K562 (cell line): ENCODE data around the gene ZNF22. TPM values are rescaled to one million over a fixed set of nuclear protein-coding genes. Genes with fewer than 3 reads are reported as not detected.

ENCODE experiments used
- ATAC-seq: fragments of 200-7000 bp; cut with Tn5 transposase; 3 replicates; pipeline ENCODE4 v1.9.1; 2020; ENCODE audit warnings: moderate library complexity
- BruUV-seq: library from RNA; stranded (reverse); fragments of 400-500 nt; replicated peaks from 2 replicates; lab custom pipeline; 2021; lab: Mats Ljungman, UMichigan
- CTCF ChIA-PET: fragments of 300-600 bp; formaldehyde crosslinking; extraction: SDS; loops from one replicate; lab custom pipeline; 2021; ENCODE audit warnings: low intra/inter-chr PET ratio; lab: Yijun Ruan, JAX
- POLR2A ChIA-PET: fragments of 300-600, 350-650 bp; sonication (Branson Sonifier 250); formaldehyde crosslinking; extraction: SDS; loops from one replicate; lab custom pipeline; 2021; ENCODE audit warnings: antibody characterized with exemption, inconsistent platforms; lab: Yijun Ruan, JAX
- DNase-seq, 4 experiments: peaks; one replicate each; pipeline versions ENCODE4 v3.0.0 to v3.0.0-alpha.2; 2011 to 2018; ENCODE audit warnings: low spot score in 3 of 4, mixed read lengths in 3 of 4; ENCODE audit errors: extremely low read depth in 1 of 4
- FAIRE-seq: peaks from 2 replicates; lab custom pipeline; 2011; peaks lifted over from hg19 to GRCh38; lab: Jason Lieb, UNC
- H2AFZ ChIP-seq: 2 replicates; pipeline ENCODE4 v1.6.0; 2011; ENCODE audit warnings: low read depth, low read length, control low read depth, inconsistent platforms
- H3K27ac ChIP-seq: fragments of 200-600 bp; 3 replicates; pipeline ENCODE4 v1.8.0; 2011; ENCODE audit warnings: low read depth, mild to moderate bottlenecking, control low read depth, inconsistent platforms, low read length, moderate library complexity, mixed read lengths; ENCODE audit errors: extremely low read depth
- H3K27me3 ChIP-seq, 2 experiments: fragments of 300-600 bp in 1 of 2; 2 replicates in 1 of 2; 3 replicates in 1 of 2; pipeline versions ENCODE4 v1.6.0 to v1.8.0; 2011; ENCODE audit warnings: inconsistent platforms in 2 of 2, low read length in 2 of 2, mild to moderate bottlenecking in 1 of 2, mixed read lengths in 1 of 2, moderate library complexity in 1 of 2; ENCODE audit not compliant: control insufficient read depth in 2 of 2, insufficient read depth in 2 of 2
- H3K36me3 ChIP-seq: fragments of 300-600 bp; 3 replicates; pipeline ENCODE4 v1.8.0; 2011; ENCODE audit warnings: mild to moderate bottlenecking, low read length, inconsistent platforms; ENCODE audit not compliant: control insufficient read depth, insufficient read depth
- H3K4me1 ChIP-seq, 2 experiments: fragments of 200-600 bp in 1 of 2; replicated peaks in 1 of 2; 2 replicates in 1 of 2; 3 replicates in 1 of 2; pipeline versions ENCODE4 v1.5.1 to v1.8.0; 2011; ENCODE audit warnings: inconsistent platforms in 2 of 2, low read length in 2 of 2, mild to moderate bottlenecking in 1 of 2, mixed read lengths in 1 of 2, moderate library complexity in 1 of 2; ENCODE audit not compliant: control insufficient read depth in 2 of 2, insufficient read depth in 2 of 2
- H3K4me2 ChIP-seq: 2 replicates; pipeline ENCODE4 v1.6.1; 2011; ENCODE audit warnings: low read length, control low read depth, inconsistent platforms, mixed read lengths; ENCODE audit not compliant: insufficient read depth
- H3K4me3 ChIP-seq: fragments of 200-600 bp; sonication (generic), shearing (Covaris generic); 2 replicates; pipeline ENCODE4 v1.5.1; 2016; ENCODE audit warnings: control low read depth, inconsistent platforms
- H3K79me2 ChIP-seq: fragments of 200-600 bp; 3 replicates; pipeline ENCODE4 v1.8.0; 2011; ENCODE audit warnings: low read length, inconsistent platforms; ENCODE audit not compliant: control insufficient read depth, insufficient read depth
- H3K9ac ChIP-seq, 2 experiments: 2 replicates each; pipeline versions ENCODE4 v1.6.0 to v1.6.1; 2011; ENCODE audit warnings: low read depth in 2 of 2, low read length in 2 of 2, control low read depth in 1 of 2, inconsistent platforms in 1 of 2, mild to moderate bottlenecking in 1 of 2, mixed read lengths in 1 of 2; ENCODE audit not compliant: insufficient read depth in 1 of 2
- H3K9me1 ChIP-seq: one replicate; pipeline ENCODE4 v1.6.0; 2011; ENCODE audit warnings: inconsistent platforms, mild to moderate bottlenecking, low read length, moderate library complexity; ENCODE audit not compliant: control insufficient read depth, insufficient read depth
- H3K9me3 ChIP-seq: replicated peaks from 2 replicates; pipeline ENCODE4 v1.5.1; 2011; ENCODE audit warnings: low read depth, low read length, inconsistent platforms; ENCODE audit not compliant: control insufficient read depth, insufficient read depth
- H4K20me1 ChIP-seq: replicated peaks from 2 replicates; pipeline ENCODE4 v1.6.1; 2011; ENCODE audit warnings: low read length, inconsistent platforms, mixed read lengths; ENCODE audit not compliant: control insufficient read depth, insufficient read depth
- CHD1 ChIP-seq: fragments of 200-600 bp; sonication (generic); IDR thresholded peaks from one replicate; pipeline ENCODE4 v1.6.1; 2012; ENCODE audit warnings: mild to moderate bottlenecking, moderate library complexity, low read length, inconsistent platforms
- HNRNPH1 ChIP-seq: fragments of 200-400 bp; formaldehyde crosslinking; optimal IDR thresholded peaks from 2 replicates; pipeline ENCODE3; 2017; ENCODE audit warnings: low read depth, mild to moderate bottlenecking, low read length, moderate library complexity
- NFRKB ChIP-seq: fragments of 450-650 bp; IDR thresholded peaks from 2 replicates; pipeline ENCODE4 v1.6.1; 2016; ENCODE audit warnings: low read depth
- NRF1 ChIP-seq, 2 experiments: fragments of 450-650 bp; IDR thresholded peaks in 1 of 2; conservative IDR thresholded peaks in 1 of 2; 2 replicates each; pipeline ENCODE4 v1.6.1; 2014; ENCODE audit warnings: mild to moderate bottlenecking in 2 of 2
- RB1 ChIP-seq: fragments of 450-650 bp; IDR thresholded peaks from 2 replicates; pipeline ENCODE4 v1.6.1; 2017; ENCODE audit warnings: low read depth, mild to moderate bottlenecking
- TCFL5 ChIP-seq: fragments of 250-450 bp; sonication (Bioruptor Pico); conservative IDR thresholded peaks from 2 replicates; pipeline ENCODE4 v1.6.1; 2021; ENCODE audit warnings: mild to moderate bottlenecking, moderate library complexity, matching md5 sums
- ZNF316 ChIP-seq: fragments of 450-650 bp; IDR thresholded peaks from 2 replicates; pipeline ENCODE4 v1.6.1; 2016
- ZSCAN32 ChIP-seq: fragments of 450-650 bp; formaldehyde crosslinking; IDR thresholded peaks from 2 replicates; pipeline ENCODE4 v1.4.0; 2020; ENCODE audit warnings: mild to moderate bottlenecking, moderate library complexity
- in situ Hi-C: fragments of 300-500 bp; cut with MboI; formaldehyde crosslinking; loops from 4 replicates; pipeline ENCODE4 v1.15.0; 2018; ENCODE audit warnings: inconsistent platforms, mixed read lengths
- intact Hi-C: fragments of 100-400 bp; cut with micrococcal nuclease; formaldehyde crosslinking; loops from 2 replicates; pipeline ENCODE4 v1.14.2; 2022
- polyA plus RNA-seq, 8 experiments: library from polyadenylated mRNA; depleted of rRNA in 4 of 8; stranded (reverse) in 5 of 8; unstranded in 3 of 8; fragments of >200 nt; fragmentation: Nextera tagmentation in 2 of 8; fragmentation: Illumina TruSeq in 1 of 8; extraction: Ambion mirVana in 2 of 8; extraction: Trizol in 1 of 8; gene quantifications; 2 replicates each; pipeline versions ENCODE4 v1.2.1 to v1.2.3, GENCODE V29; 2011 to 2014; ENCODE audit warnings: inconsistent platforms in 1 of 8, missing spikeins in 1 of 8
- total RNA-seq, 7 experiments: library from RNA; depleted of rRNA in 6 of 7; stranded (reverse); fragments of >200 nt in 6 of 7; fragmentation: Illumina TruSeq in 2 of 7; extraction: Trizol in 2 of 7; gene quantifications; 2 replicates each; pipeline versions ENCODE4 v1.2.1 to v1.2.3, GENCODE V29; 2011 to 2021; ENCODE audit warnings: low replicate concordance in 1 of 7
- TF ChIP-seq, protein P1 (sequence below): sonication (generic); formaldehyde crosslinking; IDR thresholded peaks from 2 replicates; pipeline ENCODE4 v1.8.0; 2022; ENCODE audit warnings: mild to moderate bottlenecking, missing genetic modification reagents
- TF ChIP-seq, protein P2 (sequence below): fragments of 200-400 bp; formaldehyde crosslinking; IDR thresholded peaks from 2 replicates; pipeline ENCODE4 v1.6.1; 2017; ENCODE audit warnings: mild to moderate bottlenecking, low read depth, low read length, moderate library complexity
- TF ChIP-seq, protein P3 (sequence below): fragments of 250-450 bp; sonication (Bioruptor Pico); IDR thresholded peaks from 2 replicates; pipeline ENCODE4 v1.8.0; 2022; ENCODE audit warnings: inconsistent platforms

The ZNF22 gene
- total and polyA plus RNA-seq, 9 of the 15 experiments (the other 6 are each of a cell fraction or from before 2014, with no cell fraction given) = 36.2 to 98.7 (median 51.2) TPM

DNA sequence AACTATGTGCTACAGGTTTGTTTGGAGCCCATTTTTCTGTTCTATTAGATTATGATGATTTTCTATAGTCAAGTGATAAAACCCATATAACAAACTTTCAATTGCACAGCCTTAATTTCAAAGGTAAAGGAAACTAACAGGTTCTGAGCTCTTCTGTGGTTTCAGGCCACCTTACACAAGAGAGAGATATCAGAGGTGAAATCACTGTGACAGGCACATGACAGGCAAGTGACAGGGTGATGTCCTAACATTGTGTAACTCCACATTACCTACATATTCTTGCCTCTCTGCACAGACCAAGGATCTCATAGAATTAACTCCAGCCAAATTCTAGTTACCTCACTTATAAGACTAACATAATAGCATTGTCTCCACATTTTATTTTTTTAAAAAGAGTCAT, 35.0 kb downstream of the ZNF22 start:
- H3K4me2 ChIP-seq = no peak overlapping the region
- H4K20me1 ChIP-seq = no peaks in the 10 kb centered on the region
- no peaks in the 10 kb centered on the region for H3K4me1 ChIP-seq
- POLR2A ChIA-PET = interaction anchor here (0.8 kb wide), 1 partner anchor 46 kb away, joined by 4 read pairs; no protein-coding TSS in a partner anchor
- CTCF ChIA-PET = no interaction called here
- H3K36me3 ChIP-seq = no peaks in the 10 kb centered on the region
- H2AFZ ChIP-seq = no peak overlapping the region
- no peak for DNase-seq
- no peak overlapping the region for H3K27ac ChIP-seq
- no peak overlapping the region for H3K9ac ChIP-seq
- intact Hi-C loops = no loop called here
- no TSS peak for BruUV-seq
- in situ Hi-C loops = no loop called here
- no peaks in the 10 kb centered on the region; a peak in 2 of 5 replicates for H3K27me3 ChIP-seq
- no peaks in the 10 kb centered on the region for H3K9me1 ChIP-seq
- no peak for FAIRE-seq
- ATAC-seq = no peak
- no peak for TF ChIP-seq NRF1 (conservative IDR thresholded peaks at IDR 0.05 in 1 of 2, IDR thresholded peaks at IDR 0.05 in 1 of 2)
- TF ChIP-seq TCFL5 (CRISPR knock-in tag) = no peak
- no peak for TF ChIP-seq CHD1
- no peak for TF ChIP-seq RB1
- TF ChIP-seq, protein P1, sequence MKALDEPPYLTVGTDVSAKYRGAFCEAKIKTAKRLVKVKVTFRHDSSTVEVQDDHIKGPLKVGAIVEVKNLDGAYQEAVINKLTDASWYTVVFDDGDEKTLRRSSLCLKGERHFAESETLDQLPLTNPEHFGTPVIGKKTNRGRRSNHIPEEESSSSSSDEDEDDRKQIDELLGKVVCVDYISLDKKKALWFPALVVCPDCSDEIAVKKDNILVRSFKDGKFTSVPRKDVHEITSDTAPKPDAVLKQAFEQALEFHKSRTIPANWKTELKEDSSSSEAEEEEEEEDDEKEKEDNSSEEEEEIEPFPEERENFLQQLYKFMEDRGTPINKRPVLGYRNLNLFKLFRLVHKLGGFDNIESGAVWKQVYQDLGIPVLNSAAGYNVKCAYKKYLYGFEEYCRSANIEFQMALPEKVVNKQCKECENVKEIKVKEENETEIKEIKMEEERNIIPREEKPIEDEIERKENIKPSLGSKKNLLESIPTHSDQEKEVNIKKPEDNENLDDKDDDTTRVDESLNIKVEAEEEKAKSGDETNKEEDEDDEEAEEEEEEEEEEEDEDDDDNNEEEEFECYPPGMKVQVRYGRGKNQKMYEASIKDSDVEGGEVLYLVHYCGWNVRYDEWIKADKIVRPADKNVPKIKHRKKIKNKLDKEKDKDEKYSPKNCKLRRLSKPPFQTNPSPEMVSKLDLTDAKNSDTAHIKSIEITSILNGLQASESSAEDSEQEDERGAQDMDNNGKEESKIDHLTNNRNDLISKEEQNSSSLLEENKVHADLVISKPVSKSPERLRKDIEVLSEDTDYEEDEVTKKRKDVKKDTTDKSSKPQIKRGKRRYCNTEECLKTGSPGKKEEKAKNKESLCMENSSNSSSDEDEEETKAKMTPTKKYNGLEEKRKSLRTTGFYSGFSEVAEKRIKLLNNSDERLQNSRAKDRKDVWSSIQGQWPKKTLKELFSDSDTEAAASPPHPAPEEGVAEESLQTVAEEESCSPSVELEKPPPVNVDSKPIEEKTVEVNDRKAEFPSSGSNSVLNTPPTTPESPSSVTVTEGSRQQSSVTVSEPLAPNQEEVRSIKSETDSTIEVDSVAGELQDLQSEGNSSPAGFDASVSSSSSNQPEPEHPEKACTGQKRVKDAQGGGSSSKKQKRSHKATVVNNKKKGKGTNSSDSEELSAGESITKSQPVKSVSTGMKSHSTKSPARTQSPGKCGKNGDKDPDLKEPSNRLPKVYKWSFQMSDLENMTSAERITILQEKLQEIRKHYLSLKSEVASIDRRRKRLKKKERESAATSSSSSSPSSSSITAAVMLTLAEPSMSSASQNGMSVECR (CRISPR knock-in tag) = no peak
- TF ChIP-seq ZSCAN32 (CRISPR knock-in tag) = no peak
- TF ChIP-seq, protein P2, sequence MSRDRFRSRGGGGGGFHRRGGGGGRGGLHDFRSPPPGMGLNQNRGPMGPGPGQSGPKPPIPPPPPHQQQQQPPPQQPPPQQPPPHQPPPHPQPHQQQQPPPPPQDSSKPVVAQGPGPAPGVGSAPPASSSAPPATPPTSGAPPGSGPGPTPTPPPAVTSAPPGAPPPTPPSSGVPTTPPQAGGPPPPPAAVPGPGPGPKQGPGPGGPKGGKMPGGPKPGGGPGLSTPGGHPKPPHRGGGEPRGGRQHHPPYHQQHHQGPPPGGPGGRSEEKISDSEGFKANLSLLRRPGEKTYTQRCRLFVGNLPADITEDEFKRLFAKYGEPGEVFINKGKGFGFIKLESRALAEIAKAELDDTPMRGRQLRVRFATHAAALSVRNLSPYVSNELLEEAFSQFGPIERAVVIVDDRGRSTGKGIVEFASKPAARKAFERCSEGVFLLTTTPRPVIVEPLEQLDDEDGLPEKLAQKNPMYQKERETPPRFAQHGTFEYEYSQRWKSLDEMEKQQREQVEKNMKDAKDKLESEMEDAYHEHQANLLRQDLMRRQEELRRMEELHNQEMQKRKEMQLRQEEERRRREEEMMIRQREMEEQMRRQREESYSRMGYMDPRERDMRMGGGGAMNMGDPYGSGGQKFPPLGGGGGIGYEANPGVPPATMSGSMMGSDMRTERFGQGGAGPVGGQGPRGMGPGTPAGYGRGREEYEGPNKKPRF = no peak
- TF ChIP-seq NFRKB = no peak
- no peak for TF ChIP-seq HNRNPH1
- TF ChIP-seq, protein P3, sequence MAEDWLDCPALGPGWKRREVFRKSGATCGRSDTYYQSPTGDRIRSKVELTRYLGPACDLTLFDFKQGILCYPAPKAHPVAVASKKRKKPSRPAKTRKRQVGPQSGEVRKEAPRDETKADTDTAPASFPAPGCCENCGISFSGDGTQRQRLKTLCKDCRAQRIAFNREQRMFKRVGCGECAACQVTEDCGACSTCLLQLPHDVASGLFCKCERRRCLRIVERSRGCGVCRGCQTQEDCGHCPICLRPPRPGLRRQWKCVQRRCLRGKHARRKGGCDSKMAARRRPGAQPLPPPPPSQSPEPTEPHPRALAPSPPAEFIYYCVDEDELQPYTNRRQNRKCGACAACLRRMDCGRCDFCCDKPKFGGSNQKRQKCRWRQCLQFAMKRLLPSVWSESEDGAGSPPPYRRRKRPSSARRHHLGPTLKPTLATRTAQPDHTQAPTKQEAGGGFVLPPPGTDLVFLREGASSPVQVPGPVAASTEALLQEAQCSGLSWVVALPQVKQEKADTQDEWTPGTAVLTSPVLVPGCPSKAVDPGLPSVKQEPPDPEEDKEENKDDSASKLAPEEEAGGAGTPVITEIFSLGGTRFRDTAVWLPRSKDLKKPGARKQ = no peak
- no peak for TF ChIP-seq ZNF316
- TF ChIP-seq, all 486 proteins: peak for 0
- no peak overlapping the region for H3K4me3 ChIP-seq
- H3K9me3 ChIP-seq = no peaks in the 10 kb centered on the region; the same call in 1 of the 2 replicates
- no peaks in the 10 kb centered on the region for H3K79me2 ChIP-seq
